ENCODE data around the gene DDX23.

DNA sequence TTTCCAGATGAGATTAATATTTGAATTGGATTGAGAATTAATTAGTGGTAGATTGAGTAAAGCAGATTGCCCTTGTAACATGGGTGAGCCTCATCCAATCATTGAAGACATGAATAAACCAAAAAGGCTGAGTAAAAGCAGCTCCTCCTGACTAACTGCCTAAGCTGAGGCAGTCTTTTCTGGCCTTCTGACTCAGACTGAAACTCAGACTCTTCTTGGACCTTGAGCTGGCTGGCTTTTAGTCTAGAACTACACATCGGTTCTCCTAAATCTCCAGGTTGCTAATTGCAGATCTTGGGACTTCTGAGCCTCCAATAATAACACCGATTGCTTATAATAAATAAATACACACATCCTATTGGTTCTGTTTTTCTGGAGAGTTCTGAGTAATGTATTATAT, 49.3 kb upstream of the DDX23 start:
- TF ChIP-seq CTCF (conservative IDR thresholded peaks at IDR 0.05) (no peak), ZFX (IDR thresholded peaks at IDR 0.05) (no peak)

All from C4-2B (cell line).